Panc1 (cell line): Measurements from ENCODE around the gene SLC19A1. TPM values are rescaled to one million over a fixed set of nuclear protein-coding genes. Genes with fewer than 3 reads are reported as not detected.

Source experiments
- ATAC-seq: fragments of 200-7000 bp; cut with Tn5 transposase; 2 replicates; pipeline ENCODE4 v1.9.1; 2020; ENCODE audit warnings: mild to moderate bottlenecking, moderate library complexity
- BruUV-seq: library from RNA; stranded (reverse); fragments of 400-500 nt; replicated peaks from 2 replicates; lab custom pipeline; 2021; lab: Mats Ljungman, UMichigan
- CTCF ChIA-PET: fragments of 300-600 bp; sonication (Branson Sonifier 250); formaldehyde crosslinking; loops from one replicate; lab custom pipeline; 2022; ENCODE audit warnings: antibody characterized with exemption; lab: Charles Lee
- POLR2A ChIA-PET: fragments of 300-600 bp; sonication (Branson Sonifier 250); formaldehyde crosslinking; loops from one replicate; lab custom pipeline; 2022; ENCODE audit warnings: antibody characterized with exemption; lab: Charles Lee
- DNase-seq: peaks from one replicate; pipeline ENCODE4 v3.0.0-alpha.2; 2010; ENCODE audit warnings: low read depth, low spot score
- H3K27ac ChIP-seq: 2 replicates; pipeline ENCODE4 v1.5.1; 2011; ENCODE audit warnings: mild to moderate bottlenecking, low read length, inconsistent platforms
- H3K27me3 ChIP-seq: fragments of 200-500 bp; sonication (Bioruptor generic); 2 replicates; pipeline ENCODE4 v1.6.0; 2014; ENCODE audit warnings: low read length, inconsistent platforms; ENCODE audit not compliant: control insufficient read depth, insufficient read depth
- H3K36me3 ChIP-seq: fragments of 200-500 bp; sonication (Bioruptor generic); 2 replicates; pipeline ENCODE4 v1.5.1; 2014; ENCODE audit warnings: inconsistent platforms, mild to moderate bottlenecking, low read length, moderate library complexity; ENCODE audit not compliant: control insufficient read depth, insufficient read depth
- H3K4me1 ChIP-seq: 2 replicates; pipeline ENCODE4 v1.5.1; 2011; ENCODE audit warnings: inconsistent platforms, mild to moderate bottlenecking, low read length, moderate library complexity; ENCODE audit not compliant: control insufficient read depth, insufficient read depth
- H3K4me3 ChIP-seq, 2 experiments: 2 replicates each; pipeline ENCODE4 v1.5.1; 2011 to 2012; ENCODE audit warnings: low read depth in 2 of 2, low read length in 2 of 2, mild to moderate bottlenecking in 2 of 2, inconsistent platforms in 1 of 2, moderate library complexity in 1 of 2
- H3K9me3 ChIP-seq: fragments of 200-500 bp; sonication (Bioruptor generic); 2 replicates; pipeline ENCODE4 v1.5.1; 2014; ENCODE audit warnings: low read depth, mild to moderate bottlenecking, inconsistent platforms, low read length, moderate library complexity; ENCODE audit not compliant: control insufficient read depth, insufficient read depth
- CTCF ChIP-seq: fragments of 450-650 bp; IDR thresholded peaks from 2 replicates; pipeline ENCODE4 v1.5.1; 2017; ENCODE audit warnings: mild to moderate bottlenecking
- POLR2AphosphoS5 ChIP-seq: IDR thresholded peaks from 2 replicates; pipeline ENCODE4 v1.6.1; 2012; ENCODE audit warnings: mild to moderate bottlenecking, low read depth, low read length, moderate library complexity
- REST ChIP-seq, 2 experiments: IDR thresholded peaks; 2 replicates each; pipeline ENCODE4 v1.6.1; 2011 to 2012; ENCODE audit warnings: low read depth in 2 of 2, control low read depth in 1 of 2, low read length in 1 of 2, mild to moderate bottlenecking in 1 of 2, moderate library complexity in 1 of 2; ENCODE audit not compliant: insufficient read depth in 1 of 2
- SIN3A ChIP-seq: IDR thresholded peaks from 2 replicates; pipeline ENCODE4 v1.6.1; 2012; ENCODE audit warnings: low read depth, mild to moderate bottlenecking, low read length, moderate library complexity, borderline replicate concordance; ENCODE audit not compliant: insufficient read depth
- TCF7L2 ChIP-seq: IDR thresholded peaks from 2 replicates; pipeline ENCODE4 v1.6.1; 2011; ENCODE audit warnings: mild to moderate bottlenecking, low read depth, low read length, inconsistent platforms
- in situ Hi-C: cut with HindIII; loops from 2 replicates; pipeline ENCODE4 v1.10.0; 2016; ENCODE audit warnings: low sequenced_read_pairs, low pct_unique_long_range_greater_than_20kb
- intact Hi-C: fragments of 100-400 bp; cut with micrococcal nuclease; formaldehyde crosslinking; loops from one replicate; pipeline ENCODE4 v1.10.0; 2022; ENCODE audit not compliant: unreplicated experiment
- total RNA-seq: library from RNA; stranded (reverse); gene quantifications from one replicate; pipeline ENCODE4 v1.2.1, GENCODE V29; 2021; ENCODE audit not compliant: unreplicated experiment

Gene SLC19A1
- total RNA-seq, 1 experiment from 2014 or later: 24.5 TPM

GRCh38 chr21:45521241-45521640 is 21.0 kb downstream of the SLC19A1 start:
- BruUV-seq: no TSS peak
- no peaks in the 10 kb centered on the region for H3K36me3 ChIP-seq

GRCh38 chr21:45519182-45519581 is 23.1 kb downstream of the SLC19A1 start:
- Histone ChIP-seq H3K4me1 (0 out of 2 replicates have a peak, but pooled peaks cover 4% of the 10 kb centered on the region), H3K27ac (no peak overlapping the region), H3K9me3 (peaks cover 14% of the 10 kb centered on the region), H3K4me3 (no peak overlapping the region), H3K36me3 (no peaks in the 10 kb centered on the region), H3K27me3 (no peaks in the 10 kb centered on the region)
- intact Hi-C loops (no loop called here), in situ Hi-C loops (no loop called here)
- ATAC-seq: no peak
- POLR2A ChIA-PET: no interaction called here
- CTCF ChIA-PET: no interaction called here
- DNase-seq: no peak
- no peak for TF ChIP-seq SIN3A
- no peak for TF ChIP-seq TCF7L2
- TF ChIP-seq CTCF: no peak
- TF ChIP-seq POLR2AphosphoS5: no peak
- TF ChIP-seq REST (IDR thresholded peaks at IDR 0.05; ENCODE audit: insufficient read depth in 1 of 2, low read depth in 2 of 2, low read length in 1 of 2): no peak
- no TSS peak for BruUV-seq

More at GRCh38 chr21:45521241-45521640, 21.0 kb downstream of the SLC19A1 start:
- ChIA-PET CTCF (no interaction called here), POLR2A (no interaction called here)
- Histone ChIP-seq H3K27ac (no peak overlapping the region), H3K27me3 (no peaks in the 10 kb centered on the region), H3K4me1 (no peaks in the 10 kb centered on the region), H3K4me3 (no peak overlapping the region), H3K9me3 (peaks cover 14% of the 10 kb centered on the region)
- DNase-seq: no peak
- no peak for ATAC-seq
- in situ Hi-C loops (no loop called here), intact Hi-C loops (no loop called here)
- no peak for TF ChIP-seq TCF7L2
- TF ChIP-seq REST (IDR thresholded peaks at IDR 0.05; ENCODE audit: insufficient read depth in 1 of 2, low read depth in 2 of 2, low read length in 1 of 2): no peak
- no peak for TF ChIP-seq POLR2AphosphoS5
- TF ChIP-seq CTCF: no peak
- no peak for TF ChIP-seq SIN3A
